GM12872 (cell line): Measurements from ENCODE around the gene SLIT3.

Experiments used
- CTCF ChIP-seq: IDR thresholded peaks from 3 replicates; pipeline ENCODE4 v1.5.1; 2011; ENCODE audit warnings: low read depth, mild to moderate bottlenecking, low read length, moderate library complexity; ENCODE audit not compliant: insufficient read depth

Gene SLIT3

GRCh38 chr5:169006842-169007790 lies 293.8 kb downstream of the SLIT3 start:
- no peak for TF ChIP-seq CTCF

- TF ChIP-seq CTCF, result no peak
Measured at GRCh38 chr5:169004551-169004950, 296.4 kb downstream of the SLIT3 start.

- 0 out of 3 replicates have a peak, but pooled peaks have one; percentile 3 for TF ChIP-seq CTCF
Measured at GRCh38 chr5:169003721-169004541, 297.0 kb downstream of the SLIT3 start.

- TF ChIP-seq CTCF, result no peak
Measured at GRCh38 chr5:169002953-169003555, 297.9 kb downstream of the SLIT3 start.

GRCh38 chr5:169001394-169001793 lies 299.5 kb downstream of the SLIT3 start:
- TF ChIP-seq CTCF, result no peak

- TF ChIP-seq CTCF, result no peak
Measured at GRCh38 chr5:168995024-168995423, 305.9 kb downstream of the SLIT3 start.

- no peak for TF ChIP-seq CTCF
Measured at GRCh38 chr5:168992687-168993086, 308.3 kb downstream of the SLIT3 start.
